SK-N-SH (cell line): ENCODE results near the gene PTPN6. TPM values are rescaled to one million over a fixed set of nuclear protein-coding genes. Genes with fewer than 3 reads are reported as not detected.
A peak's percentile ranks its signal among the peaks of the same experiment; 100 is the strongest.

ENCODE experiments used
- ELF1 ChIP-seq: IDR thresholded peaks from 2 replicates; pipeline ENCODE4 v1.4.0; 2012
- FOSL2 ChIP-seq: IDR thresholded peaks from 2 replicates; pipeline ENCODE4 v1.4.0; 2012; ENCODE audit warnings: low read depth, mild to moderate bottlenecking, moderate library complexity, borderline replicate concordance
- GATA2 ChIP-seq: sonication (generic); formaldehyde crosslinking; IDR thresholded peaks from 2 replicates; pipeline ENCODE4 v1.5.0; 2020; ENCODE audit warnings: mild to moderate bottlenecking, missing genetic modification reagents
- MXI1 ChIP-seq: IDR thresholded peaks from 2 replicates; pipeline ENCODE4 v1.6.1; 2012; ENCODE audit warnings: mild to moderate bottlenecking, low read depth, low read length, improper control_type of control experiment
- RAD21 ChIP-seq: IDR thresholded peaks from 2 replicates; pipeline ENCODE4 v1.6.1; 2012; ENCODE audit warnings: mild to moderate bottlenecking, low read length
- REST ChIP-seq: IDR thresholded peaks from 2 replicates; pipeline ENCODE4 v1.6.1; 2012; ENCODE audit warnings: mild to moderate bottlenecking, low read depth, low read length, moderate library complexity
- RFX5 ChIP-seq: IDR thresholded peaks from 2 replicates; pipeline ENCODE4 v1.6.1; 2012; ENCODE audit warnings: mild to moderate bottlenecking, improper control_type of control experiment, low read length
- SIN3A ChIP-seq: IDR thresholded peaks from 2 replicates; pipeline ENCODE4 v1.6.1; 2012; ENCODE audit warnings: low read depth, mild to moderate bottlenecking, low read length, moderate library complexity, borderline replicate concordance
- SMC3 ChIP-seq: IDR thresholded peaks from 2 replicates; pipeline ENCODE4 v1.6.1; 2012; ENCODE audit warnings: low read depth, low read length, improper control_type of control experiment
- TAF1 ChIP-seq: IDR thresholded peaks from 2 replicates; pipeline ENCODE4 v1.6.1; 2012; ENCODE audit warnings: low read depth, mild to moderate bottlenecking, low read length, moderate library complexity, borderline replicate concordance
- TEAD4 ChIP-seq: IDR thresholded peaks from 2 replicates; pipeline ENCODE4 v1.4.0; 2012; ENCODE audit warnings: mild to moderate bottlenecking, borderline replicate concordance; ENCODE audit not compliant: insufficient read depth
- polyA plus RNA-seq, 3 experiments: library from polyadenylated mRNA; depleted of rRNA; stranded (reverse); fragments of >200 nt; gene quantifications; 2 replicates each; pipeline ENCODE4 v1.2.3, GENCODE V29; 2012
- TF ChIP-seq, protein P1 (sequence below): IDR thresholded peaks from 2 replicates; pipeline ENCODE4; 2012
- TF ChIP-seq, protein P2 (sequence below): fragments of 200-600 bp; sonication (generic); IDR thresholded peaks from 2 replicates; pipeline ENCODE4 v1.6.1; 2017; ENCODE audit warnings: antibody characterized with exemption, mild to moderate bottlenecking, moderate library complexity
- TF ChIP-seq, protein P3 (sequence below): fragments of 150-350 bp; IDR thresholded peaks from 2 replicates; pipeline ENCODE4 v1.6.1; 2016; ENCODE audit warnings: mild to moderate bottlenecking, low read depth, low read length
- TF ChIP-seq, protein P4 (sequence below): IDR thresholded peaks from 2 replicates; pipeline ENCODE4 v1.4.0; 2012; ENCODE audit warnings: low read depth

PTPN6 gene
- polyA plus RNA-seq, 1 of the 3 experiments (the other 2 are of a cell fraction): 0.12 TPM

DNA sequence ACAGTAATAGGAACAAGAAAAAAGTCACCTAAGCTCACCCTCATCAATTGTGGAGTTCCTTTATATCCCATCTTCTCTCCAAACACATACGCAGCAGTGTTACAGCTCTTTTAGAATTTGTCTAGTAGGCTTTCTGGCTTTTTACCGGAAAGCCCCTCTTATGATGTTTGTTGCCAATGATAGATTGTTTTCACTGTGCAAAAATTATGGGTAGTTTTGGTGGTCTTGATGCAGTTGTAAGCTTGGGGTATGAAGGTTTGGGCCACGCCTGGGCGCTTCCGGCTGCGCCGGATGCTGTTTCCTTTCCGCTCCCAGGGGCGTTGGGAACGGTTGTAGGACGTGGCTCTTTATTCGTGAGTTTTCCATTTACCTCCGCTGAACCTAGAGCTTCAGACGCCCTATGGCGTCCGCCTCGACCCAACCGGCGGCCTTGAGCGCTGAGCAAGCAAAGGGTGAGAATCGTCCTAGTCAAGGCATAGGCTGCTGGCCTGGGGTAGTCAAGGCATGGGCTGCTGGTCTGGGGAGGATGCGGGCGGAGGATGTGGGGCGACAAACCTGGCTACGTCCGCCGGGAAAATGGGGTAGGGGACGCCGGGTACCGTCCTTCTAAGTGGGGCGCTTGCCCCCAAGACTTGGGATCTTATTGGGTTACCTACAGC is 7.3 kb upstream of the PTPN6 start, which contains the start of the genes C12orf57 and RNU7-1 (continued):
- no peak for TF ChIP-seq FOSL2
- TF ChIP-seq RFX5: peak; percentile 41
- TF ChIP-seq, protein P1, sequence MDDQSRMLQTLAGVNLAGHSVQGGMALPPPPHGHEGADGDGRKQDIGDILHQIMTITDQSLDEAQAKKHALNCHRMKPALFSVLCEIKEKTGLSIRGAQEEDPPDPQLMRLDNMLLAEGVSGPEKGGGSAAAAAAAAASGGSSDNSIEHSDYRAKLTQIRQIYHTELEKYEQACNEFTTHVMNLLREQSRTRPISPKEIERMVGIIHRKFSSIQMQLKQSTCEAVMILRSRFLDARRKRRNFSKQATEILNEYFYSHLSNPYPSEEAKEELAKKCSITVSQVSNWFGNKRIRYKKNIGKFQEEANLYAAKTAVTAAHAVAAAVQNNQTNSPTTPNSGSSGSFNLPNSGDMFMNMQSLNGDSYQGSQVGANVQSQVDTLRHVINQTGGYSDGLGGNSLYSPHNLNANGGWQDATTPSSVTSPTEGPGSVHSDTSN: peak; percentile 25; the same call in 1 of the 2 replicates
- TF ChIP-seq TAF1: peak; percentile 39; the same call in 1 of the 2 replicates
- TF ChIP-seq MXI1: peak; percentile 71
- peak; percentile 100; the same call in 1 of the 2 replicates for TF ChIP-seq SIN3A
- peak; percentile 44; the same call in 1 of the 2 replicates for TF ChIP-seq TEAD4
- TF ChIP-seq, protein P2, sequence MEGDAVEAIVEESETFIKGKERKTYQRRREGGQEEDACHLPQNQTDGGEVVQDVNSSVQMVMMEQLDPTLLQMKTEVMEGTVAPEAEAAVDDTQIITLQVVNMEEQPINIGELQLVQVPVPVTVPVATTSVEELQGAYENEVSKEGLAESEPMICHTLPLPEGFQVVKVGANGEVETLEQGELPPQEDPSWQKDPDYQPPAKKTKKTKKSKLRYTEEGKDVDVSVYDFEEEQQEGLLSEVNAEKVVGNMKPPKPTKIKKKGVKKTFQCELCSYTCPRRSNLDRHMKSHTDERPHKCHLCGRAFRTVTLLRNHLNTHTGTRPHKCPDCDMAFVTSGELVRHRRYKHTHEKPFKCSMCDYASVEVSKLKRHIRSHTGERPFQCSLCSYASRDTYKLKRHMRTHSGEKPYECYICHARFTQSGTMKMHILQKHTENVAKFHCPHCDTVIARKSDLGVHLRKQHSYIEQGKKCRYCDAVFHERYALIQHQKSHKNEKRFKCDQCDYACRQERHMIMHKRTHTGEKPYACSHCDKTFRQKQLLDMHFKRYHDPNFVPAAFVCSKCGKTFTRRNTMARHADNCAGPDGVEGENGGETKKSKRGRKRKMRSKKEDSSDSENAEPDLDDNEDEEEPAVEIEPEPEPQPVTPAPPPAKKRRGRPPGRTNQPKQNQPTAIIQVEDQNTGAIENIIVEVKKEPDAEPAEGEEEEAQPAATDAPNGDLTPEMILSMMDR: no peak
- peak; percentile 73 for TF ChIP-seq REST
- peak; percentile 32; the same call in 1 of the 2 replicates for TF ChIP-seq ELF1
- TF ChIP-seq, protein P3, sequence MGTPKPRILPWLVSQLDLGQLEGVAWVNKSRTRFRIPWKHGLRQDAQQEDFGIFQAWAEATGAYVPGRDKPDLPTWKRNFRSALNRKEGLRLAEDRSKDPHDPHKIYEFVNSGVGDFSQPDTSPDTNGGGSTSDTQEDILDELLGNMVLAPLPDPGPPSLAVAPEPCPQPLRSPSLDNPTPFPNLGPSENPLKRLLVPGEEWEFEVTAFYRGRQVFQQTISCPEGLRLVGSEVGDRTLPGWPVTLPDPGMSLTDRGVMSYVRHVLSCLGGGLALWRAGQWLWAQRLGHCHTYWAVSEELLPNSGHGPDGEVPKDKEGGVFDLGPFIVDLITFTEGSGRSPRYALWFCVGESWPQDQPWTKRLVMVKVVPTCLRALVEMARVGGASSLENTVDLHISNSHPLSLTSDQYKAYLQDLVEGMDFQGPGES: no peak
- TF ChIP-seq, protein P4, sequence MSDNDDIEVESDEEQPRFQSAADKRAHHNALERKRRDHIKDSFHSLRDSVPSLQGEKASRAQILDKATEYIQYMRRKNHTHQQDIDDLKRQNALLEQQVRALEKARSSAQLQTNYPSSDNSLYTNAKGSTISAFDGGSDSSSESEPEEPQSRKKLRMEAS: peak; percentile 37; the same call in 1 of the 2 replicates
- no peak for TF ChIP-seq RAD21
- 0 out of 2 replicates have a peak, but pooled peaks have one; percentile 10 for TF ChIP-seq GATA2 (CRISPR knock-in tag)
- no peak for TF ChIP-seq SMC3
